ENCODE measurements around the gene KCNQ1.

Gene KCNQ1

DNA sequence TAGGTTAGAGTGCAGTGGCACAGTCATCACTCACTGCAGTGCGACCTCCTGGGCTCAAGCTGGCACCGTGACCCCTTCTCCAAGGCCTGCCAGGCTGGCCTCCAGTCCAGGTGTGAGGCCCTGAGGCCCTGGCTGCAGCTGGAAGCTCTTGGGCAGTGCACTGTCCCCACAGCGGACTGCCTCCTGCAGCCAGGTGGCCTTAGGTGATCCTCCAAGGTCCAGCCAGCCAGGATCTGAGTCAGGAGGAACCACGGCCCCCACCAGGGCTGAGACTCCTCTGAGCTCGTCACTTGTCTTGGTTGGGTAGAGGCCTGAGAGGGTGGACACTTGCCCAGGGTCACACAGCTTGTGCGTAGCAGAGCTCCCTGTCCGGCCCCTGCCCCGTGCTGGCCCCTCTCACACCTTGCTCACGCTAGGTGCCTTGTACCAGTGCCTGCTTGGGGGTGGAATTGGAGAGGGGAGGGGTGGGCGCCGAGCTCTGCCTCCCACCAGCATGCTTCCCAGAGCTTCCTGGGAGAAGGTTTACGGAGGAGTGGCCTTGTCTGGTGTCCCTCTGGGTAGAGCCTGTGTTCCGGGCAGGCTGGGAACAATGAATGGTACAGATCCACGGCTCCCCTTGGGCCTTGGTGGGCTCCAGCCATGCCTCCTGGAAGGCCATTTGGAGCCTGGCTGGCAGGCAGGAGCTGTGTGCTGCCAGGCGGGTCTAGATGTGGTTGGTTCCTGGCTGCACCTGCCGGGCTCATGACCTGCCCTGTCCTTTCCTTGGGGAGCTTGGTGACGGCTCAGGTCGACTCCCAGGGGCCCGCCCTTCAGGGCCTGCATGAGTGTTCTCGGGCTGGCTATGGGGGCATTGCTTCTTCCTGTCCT, 20.6 kb downstream of the KCNQ1 start:
- no peak overlapping the region for H3K4me3 Mint-ChIP-seq
- H3K36me3 Mint-ChIP-seq: no peaks in the 10 kb centered on the region
- H3K27ac Mint-ChIP-seq: no peak overlapping the region
- peaks cover 28% of the 10 kb centered on the region for H3K4me1 Mint-ChIP-seq
- ATAC-seq: no peak
- DNase-seq (ENCODE audit: low spot score in 2 of 2): no peak
- no peaks in the 10 kb centered on the region for H3K9me3 Mint-ChIP-seq

DNA sequence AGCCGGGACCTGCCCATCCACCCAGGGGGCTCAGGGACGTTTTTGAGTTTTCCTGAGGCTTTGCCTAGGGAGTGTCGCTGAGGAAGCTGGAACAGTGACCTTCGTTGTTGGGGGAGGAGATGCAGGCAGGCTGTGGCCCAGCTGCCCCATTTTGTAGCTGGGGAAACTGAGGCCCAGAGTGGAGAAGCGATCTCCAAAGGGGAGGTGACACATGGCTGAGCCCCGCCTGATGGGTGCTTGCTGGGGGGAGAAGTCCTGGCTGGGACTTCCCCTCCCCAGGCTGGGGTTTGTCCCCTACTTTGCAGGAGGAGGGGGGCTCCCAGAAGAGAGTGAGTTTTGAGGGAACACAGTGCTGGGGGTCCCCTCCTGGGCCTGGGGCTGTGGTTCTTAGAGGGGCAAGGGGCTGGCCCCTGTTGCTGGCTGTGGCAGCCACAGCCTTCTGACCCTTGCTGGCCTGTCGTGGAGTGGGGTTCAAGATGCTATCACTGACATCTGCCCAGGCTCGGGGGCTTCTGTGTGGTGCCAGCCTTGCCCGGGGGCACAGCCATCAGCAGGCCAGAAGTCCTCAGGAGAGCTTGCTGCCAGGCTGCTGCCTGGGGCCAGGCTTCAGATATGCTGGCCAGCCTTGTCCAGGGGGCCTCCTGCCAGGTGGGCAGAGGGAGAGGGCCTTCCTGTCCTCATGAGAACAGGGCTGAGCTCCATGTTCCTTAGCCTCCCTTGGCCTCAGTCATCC, 21.4 kb downstream of the KCNQ1 start:
- Mint-ChIP-seq H3K27ac (peak overlapping the region; percentile 71), H3K9me3 (no peaks in the 10 kb centered on the region), H3K4me3 (peak overlapping the region; percentile 44), H3K4me1 (peaks cover 28% of the 10 kb centered on the region), H3K36me3 (no peaks in the 10 kb centered on the region)
- DNase-seq (ENCODE audit: low spot score in 2 of 2) (no peak), ATAC-seq (no peak)

DNA sequence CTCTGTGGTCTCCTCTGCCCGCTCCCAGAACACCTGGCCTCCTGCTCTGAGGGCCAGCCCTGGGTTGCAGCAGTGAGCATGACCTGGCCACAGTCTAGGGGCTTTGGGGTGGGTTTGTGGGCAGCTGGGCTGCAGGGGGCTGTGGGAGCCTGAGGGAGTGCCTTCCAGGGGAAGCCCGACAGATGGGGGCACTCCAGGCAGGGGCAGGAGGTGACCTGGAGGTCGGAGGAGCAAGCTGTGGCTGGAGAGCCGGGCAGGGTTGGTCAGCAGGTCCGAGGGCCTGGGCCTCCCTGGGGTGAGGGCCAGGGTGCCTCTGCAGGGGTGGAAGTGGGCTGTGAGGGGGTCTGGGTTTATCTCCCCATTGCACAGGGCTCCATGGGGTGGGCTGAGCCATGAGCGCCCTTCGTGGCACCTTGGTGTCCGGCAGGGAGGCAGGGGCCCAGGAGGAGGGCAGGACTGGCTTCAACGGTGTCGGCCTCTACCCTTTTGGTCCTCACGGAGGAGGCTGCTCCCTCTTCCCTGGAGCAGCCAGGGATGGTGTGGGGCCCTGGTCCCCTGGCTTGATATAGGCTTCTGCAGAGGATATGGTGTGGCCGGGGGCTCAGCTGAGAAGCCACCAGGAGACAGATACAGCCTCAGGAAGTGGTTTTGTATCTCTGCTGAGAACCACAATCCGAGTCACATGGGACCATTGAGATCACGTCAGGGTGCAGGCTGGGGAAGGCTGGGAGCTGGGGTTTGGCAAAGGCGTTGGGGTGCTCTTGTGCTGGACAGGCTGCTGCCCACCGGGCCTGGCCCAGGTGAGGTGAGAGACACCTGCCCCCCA, 22.3 kb downstream of the KCNQ1 start:
- Mint-ChIP-seq H3K4me3 (peak overlapping the region; percentile 44), H3K9me3 (no peaks in the 10 kb centered on the region), H3K36me3 (no peaks in the 10 kb centered on the region), H3K4me1 (peaks cover 37% of the 10 kb centered on the region), H3K27ac (peak overlapping the region; percentile 71)
- peak in 1 of 2 donors; percentile 67 for DNase-seq (ENCODE audit: low spot score in 2 of 2)
- peak; percentile 98 for ATAC-seq

DNA sequence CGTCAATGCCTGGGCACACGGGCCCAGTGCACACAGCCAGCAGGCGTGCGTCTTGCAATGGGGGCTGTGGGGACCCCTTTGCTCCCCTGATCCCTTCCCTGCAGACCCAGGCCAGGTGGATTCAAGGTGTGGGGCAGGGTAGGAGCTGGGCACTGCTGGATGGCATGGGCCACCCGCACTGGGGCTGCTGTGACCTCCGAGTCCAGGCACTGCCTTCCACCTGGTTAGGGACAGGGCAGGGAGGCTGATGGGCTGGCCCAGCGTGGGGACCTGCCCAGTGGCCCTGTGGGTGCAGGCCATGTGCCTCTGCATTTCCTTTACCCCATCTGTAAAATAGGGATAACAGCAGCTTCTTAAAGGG, 22.9 kb downstream of the KCNQ1 start:
- DNase-seq (ENCODE audit: low spot score in 2 of 2): no peak
- no peak for ATAC-seq
- H3K27ac Mint-ChIP-seq: peak overlapping the region; percentile 71

DNA sequence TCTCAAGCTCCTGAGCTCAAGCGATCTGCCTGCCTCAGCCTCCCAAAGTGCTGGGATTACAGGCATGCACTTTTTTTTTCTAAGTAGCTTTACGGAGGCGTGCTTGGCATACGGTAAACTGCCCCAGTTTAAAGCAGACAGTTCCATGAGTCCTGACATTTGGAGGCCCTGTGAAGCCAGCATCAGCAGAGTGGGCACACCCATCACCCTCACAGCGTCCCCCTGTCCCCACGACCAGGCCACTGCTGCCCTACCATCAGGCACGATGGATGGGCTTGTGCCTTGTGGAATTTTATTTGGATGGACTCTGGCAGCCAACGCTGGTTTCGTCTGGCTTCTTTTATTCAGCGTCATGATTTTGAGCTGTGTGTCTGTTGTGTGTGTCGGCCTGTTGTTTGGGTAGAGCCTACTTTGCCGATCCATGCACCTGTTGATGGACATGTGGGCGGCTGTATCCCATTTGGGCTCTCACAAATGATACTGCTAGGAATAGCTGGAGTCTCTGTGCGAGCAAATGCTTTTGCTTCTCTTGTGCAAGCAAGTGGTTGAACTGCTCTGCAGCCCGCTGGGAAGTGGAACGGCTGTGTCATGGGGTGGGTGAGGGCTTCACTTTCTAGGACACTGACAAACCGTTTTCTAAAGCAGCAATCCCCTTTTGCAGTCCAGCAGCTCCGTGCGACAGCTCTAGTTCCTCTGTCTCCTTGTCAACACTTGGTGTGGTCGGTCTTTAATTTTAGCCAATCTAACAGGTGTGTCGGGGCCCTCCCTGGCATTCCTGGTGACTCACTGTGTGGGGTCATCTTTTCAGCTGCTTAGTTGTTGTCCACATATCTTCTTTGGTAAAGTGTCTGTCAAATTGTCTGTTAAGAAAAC, 23.8 kb downstream of the KCNQ1 start:
- H3K4me1 Mint-ChIP-seq: peaks cover 39% of the 10 kb centered on the region
- DNase-seq (ENCODE audit: low spot score in 2 of 2) (no peak), ATAC-seq (no peak)
- H3K27ac Mint-ChIP-seq: no peak overlapping the region
- no peak overlapping the region for H3K4me3 Mint-ChIP-seq
- H3K9me3 Mint-ChIP-seq: no peaks in the 10 kb centered on the region
- H3K36me3 Mint-ChIP-seq: no peaks in the 10 kb centered on the region

More for the DNA sequence above, 22.9 kb downstream of the KCNQ1 start:
- Mint-ChIP-seq H3K9me3 (no peaks in the 10 kb centered on the region), H3K4me3 (peak overlapping the region; percentile 44), H3K4me1 (peaks cover 40% of the 10 kb centered on the region), H3K36me3 (no peaks in the 10 kb centered on the region)

DNA sequence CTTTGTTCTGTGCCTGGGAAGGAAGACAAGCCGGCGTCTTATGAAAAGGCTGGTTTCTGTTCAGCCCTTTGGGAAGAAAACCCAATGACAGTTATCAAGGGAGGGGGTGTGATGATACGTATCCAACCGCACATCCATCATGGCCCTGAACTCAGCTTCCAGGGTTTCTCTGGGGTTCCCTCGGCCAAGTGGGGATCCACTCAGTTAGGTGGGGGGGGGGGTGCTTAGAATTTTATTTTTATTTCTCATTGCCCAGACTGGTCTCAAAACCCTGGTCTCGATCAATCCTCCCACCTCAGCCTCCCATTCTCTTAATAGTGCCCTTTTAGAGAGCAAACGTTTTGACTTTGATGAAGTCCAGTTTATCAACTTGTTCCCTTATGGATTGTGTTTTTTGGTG, 25.7 kb downstream of the KCNQ1 start:
- Mint-ChIP-seq H3K9me3 (no peaks in the 10 kb centered on the region), H3K27ac (no peak overlapping the region), H3K4me3 (no peak overlapping the region), H3K36me3 (no peaks in the 10 kb centered on the region), H3K4me1 (peaks cover 35% of the 10 kb centered on the region)
- DNase-seq (ENCODE audit: low spot score in 2 of 2) (peak in 1 of 2 donors; percentile 34), ATAC-seq (no peak)

DNA sequence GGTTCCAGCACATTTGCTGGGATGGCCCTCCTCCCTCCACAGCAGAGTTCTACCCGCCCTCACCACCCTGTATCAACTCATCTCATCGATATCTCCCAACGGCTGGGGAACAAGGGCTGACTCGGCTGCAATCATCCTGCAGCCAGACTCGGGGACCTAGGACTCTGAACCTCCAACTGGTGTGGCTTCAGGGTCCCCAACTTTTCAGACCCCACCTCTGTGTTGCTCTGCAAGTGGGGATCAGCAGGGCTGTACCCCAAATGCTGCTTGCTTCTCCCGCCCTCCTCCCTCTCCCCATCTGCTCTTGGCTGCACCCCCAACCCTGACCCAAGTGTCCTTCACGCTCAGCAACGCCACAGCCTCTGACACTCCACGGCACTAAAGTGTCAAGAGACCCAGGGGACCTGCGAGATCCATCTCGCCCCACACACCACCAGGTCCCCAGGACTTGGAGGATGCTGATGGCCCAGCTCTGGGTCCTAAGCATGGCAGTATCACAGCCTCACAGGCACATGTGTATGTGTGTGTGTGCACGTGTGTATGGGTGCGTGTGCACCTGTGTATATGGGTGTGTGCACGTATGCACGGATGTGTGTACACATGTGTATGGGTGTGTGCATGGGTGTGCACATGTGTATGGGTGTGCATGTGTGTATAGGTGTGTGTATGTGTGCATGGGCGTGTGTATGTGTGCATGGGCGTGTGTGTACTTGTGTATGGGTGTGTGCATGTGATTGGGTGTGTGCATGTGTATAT, 26.4 kb downstream of the KCNQ1 start:
- no peak overlapping the region for H3K27ac Mint-ChIP-seq
- DNase-seq (ENCODE audit: low spot score in 2 of 2): peak in 1 of 2 donors; percentile 18

DNA sequence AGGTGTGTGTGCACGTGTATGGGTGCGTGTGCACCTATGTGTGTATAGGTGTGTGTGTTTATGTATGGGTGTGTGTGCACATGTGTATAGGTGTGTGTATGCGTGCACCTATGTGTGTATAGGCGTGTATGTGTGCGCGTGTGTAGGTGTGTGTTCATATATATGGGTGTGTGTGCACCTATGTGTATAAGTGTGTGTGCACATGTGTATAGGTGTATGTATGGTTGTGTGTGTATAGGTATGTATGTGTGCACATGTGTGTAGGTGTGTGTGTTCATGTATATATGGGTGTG, 26.9 kb downstream of the KCNQ1 start:
- Mint-ChIP-seq H3K4me3 (no peak overlapping the region), H3K36me3 (no peaks in the 10 kb centered on the region), H3K27ac (no peak overlapping the region), H3K9me3 (no peaks in the 10 kb centered on the region), H3K4me1 (peaks cover 25% of the 10 kb centered on the region)
- ATAC-seq (no peak), DNase-seq (ENCODE audit: low spot score in 2 of 2) (no peak)

More for the DNA sequence above, 26.4 kb downstream of the KCNQ1 start:
- no peaks in the 10 kb centered on the region for H3K36me3 Mint-ChIP-seq
- H3K4me3 Mint-ChIP-seq: no peak overlapping the region
- no peak for ATAC-seq
- H3K4me1 Mint-ChIP-seq: peaks cover 30% of the 10 kb centered on the region
- no peaks in the 10 kb centered on the region for H3K9me3 Mint-ChIP-seq

DNA sequence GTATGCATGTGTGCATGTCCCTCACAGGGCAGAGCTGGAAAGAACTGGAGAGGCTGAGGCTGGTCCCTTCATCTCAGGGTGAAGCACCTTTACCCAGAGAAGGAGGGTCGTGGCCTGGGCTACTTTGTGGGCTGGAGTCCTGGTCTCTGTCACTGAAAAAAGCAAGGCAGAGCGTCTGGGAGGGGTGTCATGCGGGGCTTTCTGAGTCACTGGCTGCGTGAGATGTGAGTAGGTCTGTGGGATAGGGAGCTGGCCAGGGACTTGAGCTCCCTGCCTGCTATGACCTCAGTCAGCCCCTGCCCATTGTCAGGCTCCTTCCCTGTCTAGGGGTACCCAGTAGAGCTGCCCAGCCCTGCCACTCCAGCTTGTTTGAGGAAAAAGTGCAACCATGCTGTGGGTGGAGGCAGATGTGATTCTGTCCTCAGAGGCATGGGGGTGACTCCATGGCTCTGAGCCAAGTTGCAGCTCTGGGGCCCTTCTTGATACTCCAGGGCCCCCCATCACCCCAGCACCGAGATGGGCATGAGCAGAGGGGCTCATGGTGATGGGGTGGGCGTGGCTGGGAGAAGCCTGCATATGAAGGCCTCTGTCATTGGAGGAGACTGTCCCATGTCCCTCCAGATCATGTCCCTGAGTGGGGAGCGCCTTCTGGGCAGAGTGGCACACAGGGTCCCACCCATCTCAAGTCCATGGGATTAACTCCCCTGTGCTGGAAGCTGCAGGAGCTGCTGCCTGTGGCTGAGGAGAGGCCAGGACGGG, 27.8 kb downstream of the KCNQ1 start:
- ATAC-seq: no peak

DNA sequence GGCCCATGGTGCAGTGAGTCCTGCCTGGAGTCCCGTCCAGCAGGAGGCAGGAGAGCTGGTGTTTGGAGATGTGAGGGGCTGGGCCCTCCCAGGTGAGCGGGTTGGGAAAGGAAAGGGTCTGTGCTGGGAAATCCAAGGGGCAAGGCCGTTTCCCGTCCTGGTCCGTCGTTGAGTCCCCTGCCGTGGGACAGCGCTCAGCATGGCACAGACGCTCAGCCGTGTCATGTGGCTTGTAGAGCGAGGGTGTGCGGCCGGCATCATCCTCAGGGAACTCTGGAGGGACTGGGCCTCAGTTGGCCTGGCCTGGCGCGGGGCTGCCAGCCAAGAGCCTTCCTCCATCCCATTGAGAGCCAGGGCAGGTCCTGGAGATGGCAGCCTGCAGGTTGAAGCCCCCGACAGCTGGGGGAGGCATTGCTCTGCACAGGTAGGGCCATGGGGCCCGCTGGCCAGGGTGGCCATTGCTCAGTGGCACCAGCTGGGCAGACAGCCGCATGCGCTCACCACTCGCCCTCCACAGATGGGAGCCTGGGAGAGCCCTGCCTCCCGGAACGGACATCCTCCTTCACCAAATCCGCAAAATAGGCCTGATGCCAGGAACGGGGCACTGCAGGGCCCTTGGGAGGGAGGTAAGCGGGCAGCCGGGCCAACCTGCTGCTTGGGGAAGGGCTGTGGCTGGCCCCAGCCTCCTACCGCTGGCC, 28.7 kb downstream of the KCNQ1 start:
- no peak for ATAC-seq
- Mint-ChIP-seq H3K4me1 (peaks cover 13% of the 10 kb centered on the region), H3K27ac (no peak overlapping the region), H3K4me3 (no peak overlapping the region), H3K9me3 (peaks cover 5% of the 10 kb centered on the region), H3K36me3 (no peaks in the 10 kb centered on the region)
- DNase-seq (ENCODE audit: low spot score in 2 of 2): peak in 1 of 2 donors; percentile 42

More for the DNA sequence above, 27.8 kb downstream of the KCNQ1 start:
- no peak for DNase-seq (ENCODE audit: low spot score in 2 of 2)
- H3K4me3 Mint-ChIP-seq: no peak overlapping the region
- no peaks in the 10 kb centered on the region for H3K36me3 Mint-ChIP-seq
- no peak overlapping the region for H3K27ac Mint-ChIP-seq
- peaks cover 16% of the 10 kb centered on the region for H3K4me1 Mint-ChIP-seq
- no peaks in the 10 kb centered on the region for H3K9me3 Mint-ChIP-seq

DNA sequence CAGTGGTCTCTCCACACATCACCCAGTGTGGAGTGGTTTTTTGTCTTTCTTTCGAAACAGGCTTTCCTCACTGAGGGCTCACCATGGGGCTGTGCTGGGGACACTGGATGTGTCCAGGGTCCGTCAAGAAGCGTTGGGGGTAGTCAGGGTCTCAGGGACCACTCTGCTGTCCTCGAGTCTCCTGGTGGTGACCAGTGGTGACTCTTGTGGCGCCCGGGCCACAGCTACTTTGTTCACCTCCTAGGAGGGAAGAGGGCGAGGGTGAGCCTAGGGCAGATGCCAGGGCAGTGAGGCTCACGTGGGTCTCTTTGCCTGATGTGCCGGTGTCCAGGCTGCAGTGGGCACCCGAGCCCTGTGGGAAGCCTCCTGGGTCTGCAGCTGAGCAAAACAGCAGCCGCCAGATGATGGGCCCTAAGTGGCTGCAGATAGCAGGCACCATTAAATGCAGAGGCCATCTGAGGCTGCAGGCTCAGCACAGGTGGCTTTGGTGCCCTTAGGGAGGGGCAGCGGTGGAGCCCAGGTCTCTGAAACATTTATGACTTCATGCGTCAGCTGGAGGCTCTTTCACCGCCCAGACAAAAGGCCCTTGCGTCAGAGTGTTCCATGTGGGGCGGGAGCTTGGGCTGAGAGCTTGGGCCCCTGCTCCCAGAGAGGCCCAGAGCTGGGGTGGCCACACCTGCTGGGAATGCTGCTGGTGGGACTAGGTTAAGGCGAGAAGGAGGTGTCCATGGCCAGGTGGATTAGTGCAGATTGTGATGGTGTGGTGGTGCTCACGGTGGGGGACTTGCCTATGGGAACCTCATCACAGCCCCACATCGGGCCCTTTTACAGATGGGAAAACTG, 29.5 kb downstream of the KCNQ1 start:
- ATAC-seq (no peak), DNase-seq (ENCODE audit: low spot score in 2 of 2) (no peak)
- Mint-ChIP-seq H3K4me1 (peaks cover 13% of the 10 kb centered on the region), H3K27ac (no peak overlapping the region), H3K9me3 (peaks cover 5% of the 10 kb centered on the region), H3K4me3 (no peak overlapping the region), H3K36me3 (no peaks in the 10 kb centered on the region)

DNA sequence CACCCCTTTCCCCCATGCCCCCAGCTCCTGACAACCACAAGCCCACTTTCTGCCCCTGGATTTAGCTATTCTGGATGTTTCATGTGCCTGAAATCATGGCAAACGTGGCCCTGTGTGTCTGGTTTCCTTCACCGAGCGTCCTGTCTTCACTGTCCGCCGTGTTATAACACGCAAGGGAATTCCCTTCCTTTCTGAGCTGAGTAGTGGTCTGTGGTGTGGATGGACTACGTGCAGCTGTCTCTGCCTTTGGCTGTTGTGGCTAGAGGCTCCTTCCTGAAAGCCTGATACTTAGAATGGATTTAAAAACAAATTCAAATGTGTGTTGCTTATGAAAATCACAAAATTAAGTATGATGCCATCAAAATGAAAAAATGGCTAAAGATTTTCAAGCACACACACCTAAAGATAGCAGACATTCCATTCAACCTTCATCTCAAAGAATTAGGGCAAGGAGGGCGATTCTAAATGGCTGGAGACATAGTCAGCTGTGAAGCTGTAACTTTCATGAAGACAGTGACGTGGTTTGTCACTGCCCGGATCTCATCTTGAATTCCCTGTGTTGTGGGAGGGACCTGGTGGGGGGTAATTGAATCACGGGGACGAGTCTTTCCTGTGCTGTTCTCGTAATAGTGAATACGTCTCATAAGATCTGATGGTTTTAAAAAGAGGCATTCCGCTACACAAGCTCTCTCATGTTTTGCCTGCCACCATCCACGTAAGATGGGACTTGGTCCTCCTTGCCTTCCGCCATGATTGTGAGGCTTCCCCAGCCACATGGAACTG, 30.5 kb downstream of the KCNQ1 start:
- H3K27ac Mint-ChIP-seq: no peak overlapping the region
- peaks cover 12% of the 10 kb centered on the region for H3K9me3 Mint-ChIP-seq
- H3K36me3 Mint-ChIP-seq: no peaks in the 10 kb centered on the region
- DNase-seq (ENCODE audit: low spot score in 2 of 2) (no peak), ATAC-seq (no peak)
- H3K4me3 Mint-ChIP-seq: no peak overlapping the region
- H3K4me1 Mint-ChIP-seq: peaks cover 15% of the 10 kb centered on the region
